Kidney (tissue), 14 donors: ENCODE results near the gene GSG1L. TPM values are rescaled to one million over a fixed set of nuclear protein-coding genes. Genes with fewer than 3 reads are reported as not detected.

Source experiments
- DNase-seq, 5 donors: peaks; one replicate each; pipeline ENCODE4 v3.0.0-alpha.2; 2013 to 2020
- FAIRE-seq: peaks from 2 replicates; lab custom pipeline; 2012; peaks lifted over from hg19 to GRCh38; lab: Jason Lieb, UNC
- H3K27ac ChIP-seq, 2 donors: one replicate each; pipeline ENCODE4 v1.7.0; 2013; ENCODE audit warnings: low read depth in 2 of 2, low read length in 2 of 2, inconsistent platforms in 1 of 2
- H3K27me3 ChIP-seq: one replicate; pipeline ENCODE4 v1.7.1; 2013; ENCODE audit warnings: low read length, inconsistent platforms; ENCODE audit not compliant: control insufficient read depth, insufficient read depth
- H3K36me3 ChIP-seq, 3 donors: one replicate each; pipeline versions ENCODE4 v1.7.0 to v1.7.1; 2013; ENCODE audit warnings: low read length in 3 of 3, control low read depth in 1 of 3, inconsistent platforms in 1 of 3; ENCODE audit not compliant: insufficient read depth in 3 of 3, control insufficient read depth in 2 of 3
- H3K4me1 ChIP-seq, 3 donors: one replicate each; pipeline versions ENCODE4 v1.7.0 to v1.7.1; 2013; ENCODE audit warnings: low read length in 3 of 3, inconsistent platforms in 1 of 3, low read depth in 1 of 3; ENCODE audit not compliant: control insufficient read depth in 2 of 3, insufficient read depth in 2 of 3
- H3K4me3 ChIP-seq, 3 donors: one replicate each; pipeline versions ENCODE4 v1.7.0 to v1.8.1; 2013; ENCODE audit warnings: low read length in 3 of 3, control low read depth in 1 of 3, inconsistent platforms in 1 of 3
- H3K9ac ChIP-seq, 3 donors: one replicate each; pipeline versions ENCODE4 v1.7.0 to v1.7.1; 2013; ENCODE audit warnings: low read length in 3 of 3, control low read depth in 1 of 3, inconsistent platforms in 1 of 3
- H3K9me3 ChIP-seq, 3 donors: one replicate each; pipeline versions ENCODE4 v1.7.0 to v1.7.1; 2013; ENCODE audit warnings: low read length in 3 of 3, control low read depth in 1 of 3, inconsistent platforms in 1 of 3; ENCODE audit not compliant: control insufficient read depth in 2 of 3, insufficient read depth in 1 of 3
- CTCF ChIP-seq: IDR thresholded peaks from 3 replicates; pipeline ENCODE4 v1.5.1; 2012; ENCODE audit warnings: mild to moderate bottlenecking, moderate library complexity, borderline replicate concordance; ENCODE audit not compliant: insufficient read depth; ENCODE audit errors: extremely low read depth
- intact Hi-C: fragments of 100-400 bp; cut with DNase I; formaldehyde crosslinking; loops from one replicate; pipeline ENCODE4 v1.11.1; 2022
- polyA plus RNA-seq: library from polyadenylated mRNA; stranded (reverse); fragments of 350-450 nt; fragmentation: Illumina TruSeq; extraction: RNeasy Lipid Tissue Mini Kit (QIAGEN cat#74804); gene quantifications from one replicate; pipeline ENCODE4 v1.2.3, GENCODE V29; 2014; ENCODE audit warnings: low read depth, low replicate concordance; ENCODE audit not compliant: insufficient read depth
- total RNA-seq: library from RNA; stranded (reverse); fragmentation: NEBNext Ultra II Directional; extraction: Animal tissue kit (Norgen Biotek cat#: 25700); gene quantifications from one replicate; pipeline ENCODE4 v1.2.1, GENCODE V29; 2021
- donor health status: control.
- donor health status: control.
- donor health status: control.
- donor health status: control.
- donor health status: control.
- donor health status: DM: yes; HTN: yes; CAD: no.
- donor health status: Normal renal cell carcinoma (clear cell type).

Gene GSG1L
- total and polyA plus RNA-seq, 2 donors from 2014 or later = not detected

GRCh38 chr16:27917949-27918348 is 145.6 kb downstream of the GSG1L start:
- H3K4me3 ChIP-seq = no peak overlapping the region
- H3K36me3 ChIP-seq = no peaks in the 10 kb centered on the region
- no peaks in the 10 kb centered on the region for H3K9me3 ChIP-seq
- H3K4me1 ChIP-seq = no peaks in the 10 kb centered on the region
- H3K27ac ChIP-seq = no peak overlapping the region
- TF ChIP-seq CTCF = no peak
- intact Hi-C loops = no loop called here
- no peak for FAIRE-seq
- H3K27me3 ChIP-seq = no peaks in the 10 kb centered on the region
- H3K9ac ChIP-seq = no peak overlapping the region
- no peak for DNase-seq

- Histone ChIP-seq H3K27ac (no peak overlapping the region), H3K9ac (no peak overlapping the region), H3K27me3 (no peaks in the 10 kb centered on the region), H3K36me3 (no peaks in the 10 kb centered on the region), H3K4me1 (no peaks in the 10 kb centered on the region), H3K9me3 (no peaks in the 10 kb centered on the region), H3K4me3 (no peak overlapping the region)
- no peak for FAIRE-seq
- no peak for DNase-seq
- TF ChIP-seq CTCF = no peak
- intact Hi-C loops = no loop called here
These were observed 152.0 kb downstream of the GSG1L start for GRCh38 chr16:27911486-27911885.

- Histone ChIP-seq H3K27me3 (no peaks in the 10 kb centered on the region), H3K9me3 (no peaks in the 10 kb centered on the region), H3K27ac (no peak overlapping the region), H3K4me1 (no peaks in the 10 kb centered on the region), H3K36me3 (no peaks in the 10 kb centered on the region), H3K9ac (no peak overlapping the region), H3K4me3 (no peak overlapping the region)
- DNase-seq (no peak), FAIRE-seq (no peak)
- intact Hi-C loops = no loop called here
- TF ChIP-seq CTCF = no peak
These were observed 156.0 kb downstream of the GSG1L start for GRCh38 chr16:27907457-27907972.

- no peaks in the 10 kb centered on the region for H3K27me3 ChIP-seq
- H3K9me3 ChIP-seq = no peaks in the 10 kb centered on the region
- FAIRE-seq (no peak), DNase-seq (no peak)
- H3K9ac ChIP-seq = no peak overlapping the region
- H3K4me3 ChIP-seq = no peak overlapping the region
- H3K36me3 ChIP-seq = no peaks in the 10 kb centered on the region
- intact Hi-C loops = no loop called here
- no peaks in the 10 kb centered on the region for H3K4me1 ChIP-seq
- no peak overlapping the region for H3K27ac ChIP-seq
- no peak for TF ChIP-seq CTCF
These were observed 156.6 kb downstream of the GSG1L start for GRCh38 chr16:27906883-27907282.
